ENCODE measurements around the gene ADGRV1. TPM values are rescaled to one million over a fixed set of nuclear protein-coding genes. Genes with fewer than 3 reads are reported as not detected.
A peak's percentile ranks its signal among the peaks of the same experiment; 100 is the strongest.
"Not testable (repeated sequence)": the region's sequence is repeated elsewhere in the genome, so short reads cannot be mapped to it uniquely, and the experiment has no call there.

The ADGRV1 gene
- total RNA-seq, 8 experiments from 2014 or later: 0.87 to 92.4 (median 44.9) TPM

GRCh38 chr5:90615355-90615754, 56.8 kb downstream of the ADGRV1 start:
- Histone ChIP-seq H3K4me1 (replicated peaks in 1 of 2) (peaks cover 14 to 40% of the 10 kb centered on the region in 2 donors), H3K27ac (no peak overlapping the region), H3K4me3 (no peak overlapping the region)
- 30 to 100% (median 84%) methylated on average over 3 of the region's 3 CpGs; no CpG with 5 or more reads in 1 of the 10 experiments for WGBS, 10 experiments
- in situ Hi-C loops (cut with MboI; ENCODE audit: low pct_unique_long_range_greater_than_20kb in 2 of 9, low sequenced_read_pairs in 9 of 9, unreplicated experiment in 9 of 9): loop anchor here in 2 of 9 experiments (25.0 kb wide), 2 partner anchors 153 to 172 kb away; partner anchors contain the start of genes MBLAC2 (in 1 of the 2) and POLR3G (in 1 of the 2)
- no peak for ATAC-seq (replicated peaks in 6 of 8)

- 0 to 92% (median 17%) methylated on average over 1 to 5 of the region's 5 CpGs for WGBS, 10 experiments
- no peak for ATAC-seq (replicated peaks in 6 of 8)
- in situ Hi-C loops (cut with MboI; ENCODE audit: low pct_unique_long_range_greater_than_20kb in 2 of 9, low sequenced_read_pairs in 9 of 9, unreplicated experiment in 9 of 9): loop anchor here in 2 of 9 experiments (25.0 kb wide), 2 partner anchors 156 to 169 kb away; partner anchors contain the start of genes MBLAC2 (in 1 of the 2) and POLR3G (in 1 of the 2)
- Histone ChIP-seq H3K4me3 (no peak overlapping the region), H3K27ac (no peak overlapping the region), H3K4me1 (replicated peaks in 1 of 2) (peaks cover 10 to 28% of the 10 kb centered on the region in 2 donors)
Observed at GRCh38 chr5:90618071-90618470, 59.5 kb downstream of the ADGRV1 start.

DNA sequence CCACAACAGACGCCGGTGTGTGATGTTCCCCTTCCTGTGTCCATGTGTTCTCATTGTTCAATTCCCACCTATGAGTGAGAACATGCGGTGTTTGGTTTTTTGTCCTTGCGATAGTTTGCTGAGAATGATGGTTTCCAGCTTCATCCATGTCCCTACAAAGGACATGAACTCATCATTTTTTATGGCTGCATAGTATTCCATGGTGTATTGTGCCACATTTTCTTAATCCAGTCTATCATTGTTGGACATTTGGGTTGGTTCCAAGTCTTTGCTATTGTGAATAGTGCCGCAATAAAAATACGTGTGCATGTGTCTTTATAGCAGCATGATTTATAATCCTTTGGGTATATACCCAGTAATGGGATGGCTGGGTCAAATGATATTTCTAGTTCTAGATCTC, 61.2 kb downstream of the ADGRV1 start:
- no CpG with 5 or more reads among the region's 6 CpGs for WGBS, 10 experiments
- not testable (repeated sequence) for ATAC-seq (replicated peaks in 6 of 8); H3K27ac ChIP-seq; H3K4me3 ChIP-seq
- in situ Hi-C loops (cut with MboI; ENCODE audit: low pct_unique_long_range_greater_than_20kb in 2 of 9, low sequenced_read_pairs in 9 of 9, unreplicated experiment in 9 of 9): loop anchor here in 2 of 9 experiments (25.0 kb wide), 2 partner anchors 157 to 168 kb away; partner anchors contain the start of genes MBLAC2 (in 1 of the 2) and POLR3G (in 1 of the 2)
- H3K4me1 ChIP-seq (replicated peaks in 1 of 2): peaks cover 4 to 11% of the 10 kb centered on the region in 2 donors

- Histone ChIP-seq H3K4me3 (no peak overlapping the region), H3K4me1 (replicated peaks in 1 of 2) (peaks cover 4% of the 10 kb centered on the region in 2 donors), H3K27ac (no peak overlapping the region)
- 40 to 90% (median 68%) methylated on average over 1 to 3 of the region's 3 CpGs; no CpG with 5 or more reads in 3 of the 10 experiments for WGBS, 10 experiments
- ATAC-seq (replicated peaks in 6 of 8): no peak
- in situ Hi-C loops (cut with MboI; ENCODE audit: low pct_unique_long_range_greater_than_20kb in 2 of 9, low sequenced_read_pairs in 9 of 9, unreplicated experiment in 9 of 9): loop anchor here in 2 of 9 experiments (25.0 kb wide), 2 partner anchors 160 to 165 kb away; partner anchors contain the start of genes MBLAC2 (in 1 of the 2) and POLR3G (in 1 of the 2)
Observed at GRCh38 chr5:90621848-90622247, 63.3 kb downstream of the ADGRV1 start.

DNA sequence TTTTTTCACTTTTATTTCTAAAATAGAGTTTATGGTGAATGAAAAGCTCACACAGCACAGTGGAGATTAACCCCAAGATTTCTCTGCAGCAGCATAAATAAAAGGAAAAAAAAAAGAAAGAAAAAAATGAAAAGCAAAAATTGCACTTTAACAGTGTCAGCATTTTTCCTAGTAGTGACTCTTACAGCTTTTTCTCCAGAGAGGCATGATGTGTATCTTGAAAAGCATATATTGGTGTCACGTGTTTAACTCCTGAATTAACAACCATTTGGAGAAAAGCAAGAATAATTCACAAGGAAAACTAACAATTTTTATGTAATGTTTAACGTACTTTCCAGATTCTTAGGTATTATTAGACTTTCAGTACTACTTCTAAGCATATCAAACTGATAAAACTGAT, 67.9 kb downstream of the ADGRV1 start:
- 8 to 100% (median 80%) methylated on average over 1 to 2 of the region's 2 CpGs for WGBS, 10 experiments
- no peak overlapping the region for H3K4me3 ChIP-seq
- no peak for ATAC-seq (replicated peaks in 6 of 8)
- in situ Hi-C loops (cut with MboI; ENCODE audit: low pct_unique_long_range_greater_than_20kb in 2 of 9, low sequenced_read_pairs in 9 of 9, unreplicated experiment in 9 of 9): no loop called here
- H3K27ac ChIP-seq: no peak overlapping the region
- H3K4me1 ChIP-seq (replicated peaks in 1 of 2): peaks cover 4 to 5% of the 10 kb centered on the region in 2 donors

GRCh38 chr5:90628492-90628891, 69.9 kb downstream of the ADGRV1 start:
- no peak overlapping the region for H3K27ac ChIP-seq
- ATAC-seq (replicated peaks in 6 of 8): no peak
- in situ Hi-C loops (cut with MboI; ENCODE audit: low pct_unique_long_range_greater_than_20kb in 2 of 9, low sequenced_read_pairs in 9 of 9, unreplicated experiment in 9 of 9): no loop called here
- no peak overlapping the region for H3K4me3 ChIP-seq
- WGBS, 10 experiments: 56 to 100% (median 93%) methylated on average over 2 to 6 of the region's 6 CpGs; no CpG with 5 or more reads in 3 of the 10 experiments
- peaks cover 15% of the 10 kb centered on the region in 2 donors for H3K4me1 ChIP-seq (replicated peaks in 1 of 2)

DNA sequence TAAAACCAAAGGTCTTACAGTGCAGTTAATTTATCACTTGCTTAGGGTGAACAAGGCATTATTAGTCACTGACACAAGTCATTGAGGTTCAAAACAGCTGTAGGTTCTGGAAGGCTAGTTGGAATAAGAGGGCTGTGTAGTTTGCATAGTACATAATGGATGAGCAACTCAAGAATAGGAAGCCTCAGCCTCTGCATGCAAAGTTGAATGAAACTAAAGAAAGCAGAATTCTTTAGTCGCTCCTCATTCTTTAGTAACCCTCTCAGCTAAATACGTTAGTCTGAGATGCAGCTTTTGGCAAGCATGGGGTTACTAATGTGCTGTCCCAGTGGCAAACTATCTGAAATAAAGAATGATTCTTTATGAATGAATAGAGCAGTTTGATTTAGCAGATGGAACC, 74.2 kb downstream of the ADGRV1 start:
- Histone ChIP-seq H3K4me3 (no peak overlapping the region), H3K27ac (no peak overlapping the region), H3K4me1 (replicated peaks in 1 of 2) (peaks cover 14 to 21% of the 10 kb centered on the region in 2 donors)
- in situ Hi-C loops (cut with MboI; ENCODE audit: low pct_unique_long_range_greater_than_20kb in 2 of 9, low sequenced_read_pairs in 9 of 9, unreplicated experiment in 9 of 9): no loop called here
- ATAC-seq (replicated peaks in 6 of 8): peak in 7 of 8 experiments; percentile 51 to 96 (median 78)
- 0 to 83% (median 19%) methylated on average over 1 to 2 of the region's 2 CpGs for WGBS, 10 experiments

- Histone ChIP-seq H3K4me3 (no peak overlapping the region), H3K4me1 (replicated peaks in 1 of 2) (peaks cover 18 to 25% of the 10 kb centered on the region in 2 donors), H3K27ac (no peak overlapping the region)
- no peak for ATAC-seq (replicated peaks in 6 of 8)
- in situ Hi-C loops (cut with MboI; ENCODE audit: low pct_unique_long_range_greater_than_20kb in 2 of 9, low sequenced_read_pairs in 9 of 9, unreplicated experiment in 9 of 9): no loop called here
- WGBS, 10 experiments: 0 to 38% (median 0%) methylated on average over 1 of the region's 1 CpG; no CpG with 5 or more reads in 1 of the 10 experiments
Observed at GRCh38 chr5:90636948-90637347, 78.4 kb downstream of the ADGRV1 start.

- no peak for ATAC-seq (replicated peaks in 6 of 8)
- in situ Hi-C loops (cut with MboI; ENCODE audit: low pct_unique_long_range_greater_than_20kb in 2 of 9, low sequenced_read_pairs in 9 of 9, unreplicated experiment in 9 of 9): no loop called here
- H3K27ac ChIP-seq: no peak overlapping the region
- H3K4me1 ChIP-seq (replicated peaks in 1 of 2): peaks cover 12 to 19% of the 10 kb centered on the region in 2 donors
- H3K4me3 ChIP-seq: no peak overlapping the region
- 0 to 100% (median 72%) methylated on average over 1 to 3 of the region's 3 CpGs; no CpG with 5 or more reads in 1 of the 10 experiments for WGBS, 10 experiments
Observed at GRCh38 chr5:90637731-90638130, 79.1 kb downstream of the ADGRV1 start.

- WGBS, 10 experiments: 52 to 99% (median 75%) methylated on average over 1 to 6 of the region's 6 CpGs
- H3K27ac ChIP-seq: no peak overlapping the region
- ATAC-seq (replicated peaks in 6 of 8): no peak
- H3K4me3 ChIP-seq: no peak overlapping the region
- peaks cover 10 to 19% of the 10 kb centered on the region in 2 donors for H3K4me1 ChIP-seq (replicated peaks in 1 of 2)
- in situ Hi-C loops (cut with MboI; ENCODE audit: low pct_unique_long_range_greater_than_20kb in 2 of 9, low sequenced_read_pairs in 9 of 9, unreplicated experiment in 9 of 9): no loop called here
Observed at GRCh38 chr5:90638878-90639277, 80.3 kb downstream of the ADGRV1 start.

- Histone ChIP-seq H3K27ac (peak overlapping the region in 1 of 2 donors; percentile 46), H3K4me3 (no peak overlapping the region), H3K4me1 (replicated peaks in 1 of 2) (peaks cover 11 to 22% of the 10 kb centered on the region in 2 donors)
- WGBS, 10 experiments: 12 to 100% (median 59%) methylated on average over 1 to 5 of the region's 5 CpGs; no CpG with 5 or more reads in 1 of the 10 experiments
- ATAC-seq (replicated peaks in 6 of 8): peak in 3 of 8 experiments; percentile 27 to 81 (median 52)
- in situ Hi-C loops (cut with MboI; ENCODE audit: low pct_unique_long_range_greater_than_20kb in 2 of 9, low sequenced_read_pairs in 9 of 9, unreplicated experiment in 9 of 9): no loop called here
Observed at GRCh38 chr5:90640484-90641059, 82.0 kb downstream of the ADGRV1 start.

- Histone ChIP-seq H3K27ac (no peak overlapping the region), H3K4me1 (replicated peaks in 1 of 2) (peaks cover 11 to 22% of the 10 kb centered on the region in 2 donors), H3K4me3 (no peak overlapping the region)
- in situ Hi-C loops (cut with MboI; ENCODE audit: low pct_unique_long_range_greater_than_20kb in 2 of 9, low sequenced_read_pairs in 9 of 9, unreplicated experiment in 9 of 9): no loop called here
- ATAC-seq (replicated peaks in 6 of 8): no peak
- 0 to 94% (median 52%) methylated on average over 1 to 3 of the region's 3 CpGs; no CpG with 5 or more reads in 1 of the 10 experiments for WGBS, 10 experiments
Observed at GRCh38 chr5:90641528-90641927, 82.9 kb downstream of the ADGRV1 start.

DNA sequence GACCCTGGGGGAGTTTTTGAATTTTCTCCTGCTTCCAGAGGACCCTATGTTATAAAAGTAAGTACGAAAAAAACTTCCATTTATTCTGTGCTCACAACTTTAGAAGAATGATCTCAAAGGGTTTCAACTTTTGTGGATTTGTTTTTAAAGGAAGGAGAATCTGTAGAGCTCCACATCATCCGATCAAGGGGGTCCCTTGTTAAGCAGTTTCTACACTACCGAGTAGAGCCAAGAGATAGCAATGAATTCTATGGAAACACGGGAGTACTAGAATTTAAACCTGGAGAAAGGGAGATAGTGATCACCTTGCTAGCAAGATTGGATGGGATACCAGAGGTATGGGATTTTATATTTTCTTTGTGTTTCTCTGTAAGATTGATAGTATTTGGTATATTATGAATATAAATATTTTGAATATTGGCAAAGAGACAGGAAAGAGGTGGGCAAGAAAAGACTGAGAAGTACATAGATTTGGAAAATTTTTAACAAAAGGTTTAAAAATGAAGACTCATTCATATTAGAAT, 84.2 kb downstream of the ADGRV1 start:
- ATAC-seq (replicated peaks in 6 of 8): no peak
- 0 to 75% (median 21%) methylated on average over 1 to 4 of the region's 4 CpGs; no CpG with 5 or more reads in 1 of the 10 experiments for WGBS, 10 experiments
- Histone ChIP-seq H3K4me1 (replicated peaks in 1 of 2) (peaks cover 11 to 22% of the 10 kb centered on the region in 2 donors), H3K4me3 (no peak overlapping the region), H3K27ac (no peak overlapping the region)
- in situ Hi-C loops (cut with MboI; ENCODE audit: low pct_unique_long_range_greater_than_20kb in 2 of 9, low sequenced_read_pairs in 9 of 9, unreplicated experiment in 9 of 9): no loop called here
